Stimulated activated CD4-positive, alpha-beta T cell treated with anti-CD3 and anti-CD28 coated beads, Interleukin-2, amount 100 ng/mL, for 48 hours (primary cell): ENCODE measurements around the gene SHF.

Experiments
- DNase-seq, 2 donors: peaks; one replicate each; pipeline ENCODE4 v3.0.0-alpha.2; 2020

SHF gene

DNA sequence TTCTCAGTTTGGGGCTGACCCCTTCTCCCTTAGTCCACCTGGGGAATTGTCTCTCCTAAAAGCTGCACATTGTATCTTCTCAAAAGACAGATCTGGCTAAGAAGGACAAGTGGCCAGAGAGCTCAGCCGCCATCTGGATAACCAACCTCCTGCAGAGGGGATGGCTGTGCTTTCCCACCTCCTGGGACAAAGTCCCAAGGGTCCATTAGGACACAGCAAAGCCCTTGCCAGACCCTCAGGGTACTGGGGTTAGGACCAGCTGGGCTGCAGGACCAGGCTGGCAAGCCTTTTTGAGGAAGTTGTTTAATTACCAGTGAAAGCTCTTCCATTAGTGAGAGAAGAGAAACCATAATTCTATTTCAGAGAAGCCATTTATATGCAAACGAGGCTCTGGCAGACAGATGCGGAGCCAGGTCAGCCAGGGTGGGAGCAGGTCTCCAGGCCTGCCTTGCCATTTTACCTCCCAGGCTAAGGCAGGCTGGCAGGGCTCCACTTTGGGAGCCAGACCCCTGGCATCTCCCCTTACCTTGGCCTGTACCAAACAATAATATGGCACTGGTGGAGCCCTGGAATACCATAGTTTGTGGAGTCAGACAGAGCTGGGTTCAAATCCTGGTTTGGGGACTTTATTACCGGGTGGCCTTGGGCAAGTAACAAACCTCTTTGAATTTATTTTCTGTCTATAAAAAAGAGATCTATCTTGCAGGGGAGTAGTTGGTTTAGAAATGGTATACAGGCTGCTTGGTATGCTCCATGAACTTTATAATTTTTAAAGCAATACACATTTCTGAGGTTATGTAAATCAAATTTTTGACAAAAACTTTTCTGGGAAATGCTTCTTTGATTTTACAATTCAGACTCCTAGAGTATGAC lies 17.9 kb downstream of the SHF start:
- no peak for DNase-seq

- DNase-seq = no peak
Measured at GRCh38 chr15:45168751-45169551, 18.8 kb downstream of the SHF start.

DNA sequence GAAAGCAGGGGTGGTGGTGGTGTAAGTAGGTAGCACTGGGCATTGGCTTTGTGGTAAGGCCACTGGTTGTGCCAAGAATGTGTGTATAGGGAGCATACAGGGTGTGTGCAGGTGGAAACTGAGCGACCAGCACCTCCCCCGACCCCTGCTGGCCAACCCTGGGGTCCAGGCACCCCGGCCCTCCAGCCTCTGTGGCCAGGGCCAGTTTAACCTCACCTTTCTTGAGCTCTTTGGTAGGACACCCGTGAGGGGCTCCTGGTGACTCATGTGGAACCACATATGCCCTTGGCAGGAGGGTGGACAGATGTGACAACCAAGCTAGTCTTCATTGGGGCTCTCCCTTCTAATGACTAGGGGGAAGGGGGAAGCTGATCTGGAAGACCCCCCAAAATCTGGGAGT lies 19.5 kb downstream of the SHF start:
- DNase-seq = no peak

DNA sequence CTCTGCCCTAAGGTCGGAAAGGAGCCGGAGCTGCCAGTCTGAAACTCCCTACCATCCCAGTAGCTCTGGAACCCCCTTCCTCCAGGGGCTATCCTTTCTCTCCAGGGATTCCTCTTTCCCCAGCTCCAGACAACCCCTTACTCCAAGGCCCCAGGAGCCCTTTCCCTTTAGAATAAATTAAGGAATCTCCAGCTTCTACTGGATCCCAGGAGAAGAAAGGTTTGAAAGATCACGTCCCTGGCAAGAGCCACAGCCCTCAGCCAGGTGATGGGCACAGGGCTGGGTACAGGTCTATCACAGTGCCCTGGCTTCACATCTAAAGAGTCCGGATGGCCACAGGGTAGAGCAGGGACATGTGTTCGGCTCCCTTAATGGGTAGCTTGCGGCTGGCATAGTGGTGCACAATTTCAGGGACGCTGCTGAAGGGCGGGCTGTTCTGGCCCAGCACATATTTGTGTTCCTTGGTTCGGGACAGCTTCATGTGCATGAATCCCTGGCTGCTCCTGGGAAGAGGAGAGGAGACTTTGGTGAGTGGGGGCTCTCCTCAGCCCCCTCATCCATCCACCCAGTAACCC lies 20.0 kb downstream of the SHF start:
- DNase-seq = no peak

DNA sequence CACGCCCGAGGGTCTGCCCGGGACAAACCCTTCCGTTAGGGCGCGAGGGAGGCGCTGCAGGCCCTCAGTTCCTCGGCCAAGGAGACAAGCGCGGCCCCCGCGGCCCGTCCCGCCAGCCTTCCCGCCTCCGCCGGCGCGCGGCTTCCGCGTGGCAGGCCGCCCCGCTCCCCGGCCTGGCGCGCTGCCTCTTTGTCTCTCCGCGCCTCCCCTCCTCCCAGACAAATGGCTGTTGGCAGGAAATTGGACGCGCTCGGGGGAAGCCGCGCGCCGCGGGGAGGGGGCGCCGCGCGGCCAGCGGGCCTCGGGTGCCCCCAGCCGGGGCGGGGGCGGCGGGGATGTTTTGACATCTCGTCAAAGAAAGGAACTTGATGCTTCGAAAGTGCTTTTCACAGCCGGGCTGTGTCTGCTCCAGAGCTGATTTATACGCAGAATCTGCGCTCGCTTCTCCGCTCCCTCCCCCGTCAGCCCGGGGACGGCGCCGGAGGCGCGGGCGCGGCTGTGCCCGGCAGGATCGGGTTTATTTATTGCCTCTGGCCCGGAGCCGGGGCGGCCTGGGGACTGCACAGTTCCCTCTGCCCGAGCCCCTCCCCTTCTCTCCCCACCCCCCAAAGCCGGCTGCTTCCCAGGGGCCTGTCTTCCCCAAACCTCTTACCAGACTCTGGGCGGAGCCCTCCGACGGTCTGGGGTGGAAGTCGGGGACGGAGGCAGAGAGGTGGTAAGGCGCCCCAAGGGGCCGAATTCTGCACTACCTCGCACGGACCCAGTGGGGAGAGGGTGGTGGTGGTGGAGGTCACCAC lies 20.7 kb downstream of the SHF start:
- peak; percentile 75 to 78 for DNase-seq

- DNase-seq = no peak
Measured at GRCh38 chr15:45165536-45165935, 22.2 kb downstream of the SHF start.

DNA sequence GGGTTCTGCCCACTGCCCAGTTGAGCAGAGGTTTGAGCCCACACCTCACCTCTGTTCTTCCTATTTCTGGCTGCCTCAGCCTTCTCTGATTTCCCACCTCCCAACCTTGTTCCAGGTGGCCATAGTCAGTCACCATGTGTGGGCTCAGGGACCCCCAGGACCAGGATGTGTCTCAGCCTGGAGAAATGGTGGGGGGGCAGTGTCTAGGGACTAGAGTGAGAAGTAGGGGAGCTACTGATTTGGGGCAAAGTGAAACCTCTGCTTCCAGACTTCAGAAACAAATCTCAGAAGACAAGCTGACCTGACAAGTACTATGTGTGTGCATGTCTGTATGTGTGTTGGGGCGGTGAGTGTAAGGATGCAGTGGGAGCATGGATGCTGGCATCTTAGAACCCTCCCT lies 22.9 kb downstream of the SHF start:
- no peak for DNase-seq

DNA sequence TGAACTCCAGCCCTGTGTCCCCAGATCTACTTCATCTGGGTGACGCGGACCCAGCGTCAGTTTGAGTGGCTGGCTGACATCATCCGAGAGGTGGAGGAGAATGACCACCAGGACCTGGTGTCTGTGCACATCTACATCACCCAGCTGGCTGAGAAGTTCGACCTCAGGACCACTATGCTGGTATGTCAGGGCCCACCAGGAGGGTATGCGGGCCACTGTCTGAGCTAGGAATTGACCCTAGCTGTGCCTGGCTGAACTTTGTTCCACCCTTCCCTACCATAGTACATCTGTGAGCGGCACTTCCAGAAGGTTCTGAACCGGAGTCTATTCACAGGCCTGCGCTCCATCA lies 24.3 kb downstream of the SHF start:
- no peak for DNase-seq

- peak; percentile 42 to 52 for DNase-seq
Measured at GRCh38 chr15:45162771-45163507, 24.8 kb downstream of the SHF start.

GRCh38 chr15:45161666-45162065 lies 26.1 kb downstream of the SHF start:
- DNase-seq = no peak

DNA sequence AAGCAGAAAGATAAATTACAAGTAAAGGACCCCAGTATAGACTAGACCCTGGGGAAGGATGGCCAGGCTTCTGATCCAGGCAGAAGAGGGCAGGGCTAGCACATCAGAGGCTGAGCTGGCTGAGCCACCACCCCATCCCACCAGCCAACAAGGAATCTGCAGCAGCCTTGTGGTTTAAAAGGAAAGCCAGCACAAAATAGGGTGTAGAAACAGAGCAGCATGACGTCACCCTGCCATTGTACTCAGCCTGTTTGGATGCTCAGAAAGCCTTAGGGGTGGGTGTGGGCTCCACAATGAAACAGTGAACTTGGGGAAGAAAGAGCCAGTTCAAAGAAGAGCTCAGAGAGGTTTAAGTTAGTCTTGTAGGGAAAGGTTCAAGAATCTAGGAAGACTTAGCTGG lies 29.8 kb downstream of the SHF start:
- DNase-seq = no peak

DNA sequence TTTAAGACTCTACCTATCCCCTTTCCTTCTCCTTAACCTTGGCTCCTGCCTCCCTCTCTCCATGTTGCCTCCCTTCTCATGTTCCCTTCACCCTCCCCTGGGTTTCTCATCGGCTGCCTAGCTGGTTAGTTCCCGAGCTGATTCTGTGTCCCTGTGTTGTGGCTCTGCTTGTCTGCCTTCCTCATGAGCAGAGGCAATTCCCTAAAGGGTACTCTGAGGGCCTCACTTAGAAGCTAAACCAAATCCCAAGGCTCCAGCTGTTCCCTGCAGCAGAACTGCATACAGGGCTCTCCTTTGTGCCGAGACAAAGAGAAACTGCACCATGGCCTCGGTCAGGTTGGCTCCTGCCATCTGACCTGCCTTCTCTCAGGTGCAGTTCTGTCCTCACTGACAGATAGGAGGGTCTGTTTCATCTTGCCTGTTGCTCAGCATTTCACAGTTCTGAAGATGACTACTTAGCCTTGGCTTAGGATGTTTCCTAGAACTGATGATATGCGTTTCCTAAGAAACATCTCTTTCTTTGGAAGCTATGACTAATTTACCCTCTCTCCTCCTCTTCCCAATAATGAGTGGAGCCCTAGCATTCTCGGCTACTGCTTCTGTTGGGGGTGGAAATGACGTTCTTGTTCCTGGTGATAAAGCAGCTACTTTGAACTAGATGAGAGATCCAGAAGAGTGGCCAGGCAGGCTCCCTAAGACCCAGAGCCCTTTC lies 30.9 kb downstream of the SHF start:
- no peak for DNase-seq

- no peak for DNase-seq
Measured at GRCh38 chr15:45155739-45156138, 32.0 kb downstream of the SHF start.

- DNase-seq = no peak
Measured at GRCh38 chr15:45151998-45152828, 35.6 kb downstream of the SHF start.

DNA sequence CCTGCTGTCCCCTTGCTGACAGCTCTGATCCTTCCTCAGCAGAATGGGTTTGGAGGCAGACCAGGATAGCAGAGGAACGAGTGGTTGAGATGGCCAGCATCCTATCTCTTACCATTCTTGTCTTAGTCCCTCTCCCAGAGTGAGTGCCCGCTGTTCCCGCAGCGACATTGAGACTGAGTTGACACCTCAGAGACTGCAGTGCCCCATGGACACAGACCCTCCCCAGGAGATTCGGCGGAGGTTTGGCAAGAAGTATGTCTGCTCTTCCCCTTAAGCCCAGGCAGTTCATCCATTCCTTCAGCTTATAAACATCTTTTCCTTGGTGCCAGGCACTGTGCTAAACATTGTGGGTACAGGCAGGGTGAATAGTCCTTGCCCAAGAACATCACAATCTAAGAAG lies 36.8 kb downstream of the SHF start:
- DNase-seq = no peak

- no peak for DNase-seq
Measured at GRCh38 chr15:45150481-45150880, 37.3 kb downstream of the SHF start.

GRCh38 chr15:45149060-45149459 lies 38.7 kb downstream of the SHF start:
- no peak for DNase-seq

DNA sequence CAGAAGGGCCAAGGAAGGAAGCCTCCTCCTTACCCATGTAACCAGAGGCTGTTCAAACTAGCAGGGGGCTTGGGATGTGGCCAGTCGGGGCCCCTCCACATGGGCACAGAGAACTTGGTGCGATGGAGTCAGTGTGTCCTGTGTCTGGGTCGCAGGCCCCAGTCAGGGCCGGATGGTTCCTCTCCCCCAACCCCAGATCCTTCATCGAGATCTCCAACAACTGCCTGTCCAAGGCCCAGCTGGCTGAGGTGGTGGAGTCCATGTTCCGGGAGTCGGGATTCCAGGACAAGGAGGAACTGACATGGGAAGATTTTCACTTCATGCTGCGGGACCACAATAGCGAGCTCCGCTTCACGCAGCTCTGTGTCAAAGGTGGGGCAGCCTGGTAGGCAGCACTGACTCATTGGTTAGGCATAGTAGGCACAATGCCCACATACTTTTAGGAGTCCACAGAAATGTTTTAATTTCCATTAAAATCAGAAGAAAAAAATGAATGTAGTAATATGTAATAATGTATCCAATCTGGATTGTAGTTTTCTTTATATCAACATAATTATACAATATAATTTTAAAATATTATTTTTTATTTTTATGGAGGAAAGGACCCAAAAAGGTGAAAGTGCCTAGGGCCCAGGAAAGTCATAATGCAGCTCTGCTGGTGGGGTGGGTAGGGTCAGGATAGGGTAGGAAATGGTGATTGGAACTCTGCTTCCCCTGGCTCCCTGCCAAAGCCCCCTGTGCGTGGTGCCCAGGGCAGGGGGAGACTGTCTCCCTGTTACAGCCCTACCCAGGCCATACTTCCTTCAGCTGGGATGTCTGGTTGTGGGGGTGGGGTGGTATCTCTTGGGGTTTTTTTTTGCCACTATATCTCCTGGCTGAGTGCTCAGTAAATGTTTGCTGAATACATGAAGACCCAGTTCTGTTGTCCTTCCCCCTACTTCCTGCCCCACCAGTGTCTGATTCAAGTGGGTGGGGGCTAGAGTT lies 39.4 kb downstream of the SHF start:
- no peak for DNase-seq

- DNase-seq = no peak
Measured at GRCh38 chr15:45147606-45148005, 40.2 kb downstream of the SHF start.
